ENCODE measurements around the gene LHX4.
"Not testable (repeated sequence)": the region's sequence is repeated elsewhere in the genome, so short reads cannot be mapped to it uniquely, and the experiment has no call there.

The LHX4 gene

DNA sequence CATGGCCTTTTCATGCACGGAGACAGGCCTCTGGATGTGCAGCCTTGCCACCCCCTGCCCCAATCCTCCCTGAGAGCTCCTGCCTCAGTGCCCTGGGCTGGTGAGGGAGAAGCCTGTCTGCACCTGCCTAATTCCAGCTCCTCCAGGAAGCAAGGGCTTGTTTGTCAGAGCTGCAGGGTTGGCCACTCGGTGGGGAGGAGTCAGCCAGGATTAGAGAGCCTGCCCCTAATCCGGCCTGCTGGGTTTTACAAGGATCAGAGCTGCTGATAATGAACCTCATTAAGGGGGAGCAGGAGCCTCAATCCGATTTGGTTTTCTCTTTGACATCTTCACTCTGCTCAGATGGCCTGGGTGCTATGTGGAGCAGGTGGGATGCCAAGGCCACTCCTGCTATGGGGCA lies 31.9 kb upstream of the LHX4 start:
- DNase-seq: no peak

DNA sequence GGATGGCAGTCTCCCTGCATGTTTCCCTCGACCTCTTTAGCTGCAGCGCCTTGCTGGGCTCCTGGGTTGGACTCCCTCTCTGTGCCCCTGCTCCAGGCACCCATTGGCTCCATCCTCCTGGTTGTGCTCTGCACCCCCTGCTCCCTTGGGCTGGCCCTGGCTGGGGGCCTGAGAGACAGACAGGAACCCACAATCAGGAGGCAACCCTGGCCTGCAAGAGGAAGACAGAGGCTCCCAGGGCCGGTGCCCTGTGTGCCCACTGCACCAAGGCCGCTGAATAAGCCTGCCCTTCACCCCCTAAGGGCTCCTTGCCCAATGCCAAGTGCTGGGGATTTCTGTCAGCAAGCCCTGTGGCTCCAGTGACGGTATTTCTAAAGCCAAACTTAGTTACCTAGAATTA lies 31.5 kb upstream of the LHX4 start:
- DNase-seq: no peak

DNA sequence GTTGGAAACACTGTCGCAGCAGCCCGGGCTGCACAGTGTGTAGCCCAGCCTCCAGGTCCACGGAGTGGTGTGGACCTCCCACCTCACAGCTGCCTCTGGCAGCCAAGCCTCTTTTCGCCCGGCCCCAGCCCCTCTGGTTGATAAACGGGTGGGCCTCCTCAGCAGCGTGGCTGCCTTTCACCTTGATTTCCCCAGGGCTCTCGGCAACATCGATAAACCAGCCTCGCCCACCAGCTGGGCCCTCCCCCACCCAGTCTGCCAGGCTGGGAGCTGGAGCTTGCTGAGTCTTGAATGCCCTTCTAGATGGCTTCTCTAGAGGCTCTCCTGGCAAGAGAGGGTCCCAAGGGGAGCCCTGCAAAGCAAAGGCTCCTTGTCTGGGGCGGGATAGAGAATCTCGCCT lies 31.0 kb upstream of the LHX4 start:
- DNase-seq: no peak

DNA sequence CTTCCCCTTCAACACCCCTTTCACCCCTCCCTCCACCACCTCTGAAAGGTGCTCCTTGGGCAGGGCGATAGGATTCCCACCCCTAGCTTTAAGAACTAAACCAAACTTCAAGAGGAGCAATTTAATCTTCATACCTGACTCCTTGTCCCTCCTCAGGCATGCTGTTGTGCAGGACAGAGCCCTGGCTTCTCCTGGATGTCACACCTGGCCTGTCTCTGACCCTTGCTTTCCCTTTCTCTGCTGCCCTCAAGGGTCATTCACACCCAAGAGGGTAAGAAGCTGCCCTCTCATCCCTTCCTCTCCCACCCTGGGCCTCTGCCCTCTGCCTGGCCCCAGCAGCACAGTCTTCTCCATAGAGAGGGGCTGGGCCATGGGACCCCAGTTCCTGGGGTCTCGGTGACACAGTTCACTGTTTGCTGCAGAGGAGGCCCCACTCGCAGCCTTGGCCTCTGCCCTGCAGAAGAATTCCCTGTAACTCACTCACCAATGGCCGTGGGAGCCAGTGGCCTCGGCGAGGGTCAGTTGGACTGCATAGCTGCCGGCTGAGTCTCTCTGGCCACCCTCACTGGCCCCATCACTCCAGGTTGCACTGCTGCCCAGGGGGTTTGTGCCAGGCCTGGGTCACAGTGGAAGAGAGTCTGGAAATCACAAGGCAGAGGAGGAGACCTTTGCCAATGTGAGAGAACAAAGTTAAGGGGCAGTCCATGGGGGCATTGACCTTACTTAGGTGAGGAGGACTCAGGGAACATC lies 28.4 kb upstream of the LHX4 start:
- DNase-seq: no peak

DNA sequence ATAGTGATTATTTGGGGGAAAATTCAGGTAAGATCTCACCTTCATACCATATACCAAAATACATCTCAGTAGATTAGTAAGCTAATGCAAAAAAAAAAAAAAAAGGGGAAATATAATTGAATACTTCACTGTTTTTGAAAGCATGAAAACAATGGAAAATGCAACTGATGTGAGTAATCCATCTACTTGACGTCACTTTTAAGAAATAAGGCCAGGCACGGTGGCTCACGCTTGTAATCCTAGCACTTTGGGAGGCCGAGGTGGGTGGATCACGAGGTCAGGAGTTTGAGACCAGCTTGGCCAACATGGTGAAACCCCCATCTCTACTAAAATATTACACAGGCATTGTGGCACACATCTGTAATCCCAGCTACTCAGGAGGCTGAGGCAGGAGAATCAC lies 27.5 kb upstream of the LHX4 start:
- not testable (repeated sequence) for DNase-seq

DNA sequence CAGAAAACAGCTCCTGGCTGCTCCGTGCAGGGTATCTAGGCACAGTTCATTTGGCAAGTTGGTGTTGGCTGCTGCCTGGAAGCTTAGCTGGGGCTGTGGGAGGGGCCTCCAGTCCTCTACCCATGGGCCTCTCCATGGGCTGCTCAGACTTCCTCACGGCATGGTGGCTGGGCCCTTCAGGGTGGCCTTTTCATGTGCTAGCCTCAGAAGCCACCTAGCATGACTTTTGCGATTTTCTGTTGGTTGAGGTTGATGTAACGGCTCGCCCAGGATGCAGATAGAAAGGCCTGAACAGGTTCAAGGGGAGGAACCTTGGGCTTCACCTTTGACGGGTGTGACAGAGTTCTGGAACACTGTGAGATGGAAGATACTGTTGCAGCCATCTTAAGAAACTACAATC lies 25.8 kb upstream of the LHX4 start:
- DNase-seq: no peak

DNA sequence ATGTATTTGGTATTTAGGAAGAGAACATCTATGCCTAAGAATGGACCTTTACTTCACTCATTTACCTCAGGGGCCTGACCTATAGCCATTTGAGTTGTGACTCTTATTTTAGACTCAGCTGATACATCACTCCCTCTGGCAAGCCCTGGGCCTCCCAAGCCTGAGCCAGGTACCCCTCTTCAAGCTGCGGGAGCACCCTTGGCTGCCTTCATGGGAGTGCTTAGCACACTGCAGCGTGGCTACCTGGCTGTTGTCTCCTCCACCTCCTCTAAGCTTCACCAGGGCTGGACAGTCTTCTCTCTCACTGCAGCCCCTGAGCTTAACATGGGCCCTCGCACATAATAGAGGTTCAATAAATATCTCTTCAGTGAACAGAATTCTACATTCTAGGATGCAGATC lies 23.5 kb upstream of the LHX4 start:
- no peak for DNase-seq

DNA sequence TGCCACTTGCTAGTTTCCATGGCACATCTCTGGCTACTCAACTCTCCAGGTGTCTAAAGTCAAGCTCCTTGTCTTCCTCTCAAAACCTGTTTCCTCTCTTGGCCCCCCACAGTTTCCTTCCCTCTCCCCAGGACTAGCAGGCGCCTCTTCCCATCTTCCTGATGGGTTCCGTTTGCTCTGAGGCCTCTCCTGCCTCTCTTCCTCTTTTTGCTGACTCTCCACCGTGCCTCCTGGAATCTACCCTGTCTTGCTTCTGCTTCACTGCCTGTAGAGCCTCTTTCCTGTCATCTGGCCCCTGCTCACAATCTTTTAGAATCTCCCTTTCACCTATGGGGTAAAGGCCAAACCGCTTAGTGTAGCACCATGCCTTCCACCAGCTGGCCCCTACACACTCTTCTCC lies 21.8 kb upstream of the LHX4 start:
- DNase-seq: no peak

DNA sequence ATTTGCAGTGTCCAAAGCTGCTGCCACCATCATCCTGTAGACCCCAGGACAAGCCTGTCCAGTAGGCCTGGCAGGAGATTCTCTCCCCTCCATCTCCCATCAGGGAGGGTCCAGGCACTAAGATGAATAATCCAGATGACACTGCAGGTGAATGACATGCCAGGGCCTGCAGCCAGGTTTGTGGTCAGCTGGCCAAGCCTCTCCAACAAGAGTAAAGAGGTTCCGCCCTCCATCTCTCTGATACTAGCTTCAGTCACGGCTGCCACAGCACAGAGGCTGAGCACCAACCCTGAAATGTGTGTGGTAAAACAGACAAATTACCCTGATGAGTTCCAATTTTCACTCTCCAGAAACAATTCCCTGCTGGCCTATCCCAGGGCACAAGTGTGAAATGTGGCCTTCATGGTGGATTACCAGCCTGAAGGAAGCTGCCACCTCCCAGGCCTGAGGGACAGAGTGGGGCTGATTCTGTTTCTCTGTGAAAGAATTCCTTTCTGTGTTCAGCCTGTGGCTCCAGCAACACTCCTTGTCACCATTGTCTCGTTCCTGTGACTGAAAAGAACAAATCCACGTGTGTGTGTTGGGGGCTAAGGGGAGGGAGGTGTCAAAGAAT lies 19.9 kb upstream of the LHX4 start:
- DNase-seq: no peak

DNA sequence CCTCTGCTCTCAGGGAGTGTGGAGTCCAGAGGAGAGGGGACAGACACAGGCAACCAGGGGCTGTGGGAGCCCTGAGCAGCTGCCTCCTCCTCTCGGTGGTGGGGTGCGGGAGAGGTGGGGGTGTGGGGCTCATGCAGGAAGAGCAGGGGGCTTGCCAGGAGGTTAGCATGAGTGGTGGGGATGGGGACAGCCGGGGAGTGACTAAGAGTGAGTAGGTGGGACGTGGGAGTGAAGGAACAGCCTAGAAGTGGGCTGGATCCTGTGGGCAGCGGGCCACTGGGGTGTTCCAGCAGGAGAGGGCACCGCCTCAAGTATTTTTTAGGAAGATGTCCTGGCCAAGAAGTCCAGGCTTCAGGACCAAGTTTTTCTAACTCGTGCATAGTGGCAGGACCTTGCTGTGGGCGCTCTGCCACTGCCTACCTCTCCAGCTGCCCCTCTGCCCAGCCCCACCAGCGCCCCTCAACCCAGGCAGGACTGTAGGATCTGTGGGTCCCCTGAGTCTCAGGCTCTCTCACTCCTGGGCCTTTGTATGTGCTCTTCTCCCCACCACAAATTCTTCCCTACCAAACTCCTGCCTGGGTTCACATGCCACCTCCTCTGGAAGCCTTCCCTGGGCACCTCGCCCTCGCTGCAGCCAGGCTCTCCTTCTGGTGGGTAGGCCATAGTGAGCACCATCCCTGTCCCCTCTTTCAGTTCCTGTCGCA lies 18.8 kb upstream of the LHX4 start:
- DNase-seq: no peak

DNA sequence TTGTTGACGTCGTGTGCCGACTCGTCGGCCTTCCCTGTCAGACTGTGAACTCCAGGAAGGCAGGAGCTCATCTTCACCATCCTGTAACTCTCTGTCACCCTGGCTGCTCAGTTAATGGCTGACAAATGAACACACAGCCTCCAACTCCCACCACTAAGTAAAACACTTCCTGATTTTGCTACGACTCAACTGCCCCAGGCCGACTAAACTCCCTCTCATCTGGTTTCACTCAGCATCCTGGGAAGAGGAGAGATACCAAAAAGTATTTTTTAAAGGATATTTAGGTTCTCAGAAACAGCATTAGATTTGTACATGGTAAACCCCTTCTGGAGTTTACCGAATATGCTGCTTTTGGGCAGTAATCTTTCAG lies 18.2 kb upstream of the LHX4 start:
- DNase-seq: no peak

DNA sequence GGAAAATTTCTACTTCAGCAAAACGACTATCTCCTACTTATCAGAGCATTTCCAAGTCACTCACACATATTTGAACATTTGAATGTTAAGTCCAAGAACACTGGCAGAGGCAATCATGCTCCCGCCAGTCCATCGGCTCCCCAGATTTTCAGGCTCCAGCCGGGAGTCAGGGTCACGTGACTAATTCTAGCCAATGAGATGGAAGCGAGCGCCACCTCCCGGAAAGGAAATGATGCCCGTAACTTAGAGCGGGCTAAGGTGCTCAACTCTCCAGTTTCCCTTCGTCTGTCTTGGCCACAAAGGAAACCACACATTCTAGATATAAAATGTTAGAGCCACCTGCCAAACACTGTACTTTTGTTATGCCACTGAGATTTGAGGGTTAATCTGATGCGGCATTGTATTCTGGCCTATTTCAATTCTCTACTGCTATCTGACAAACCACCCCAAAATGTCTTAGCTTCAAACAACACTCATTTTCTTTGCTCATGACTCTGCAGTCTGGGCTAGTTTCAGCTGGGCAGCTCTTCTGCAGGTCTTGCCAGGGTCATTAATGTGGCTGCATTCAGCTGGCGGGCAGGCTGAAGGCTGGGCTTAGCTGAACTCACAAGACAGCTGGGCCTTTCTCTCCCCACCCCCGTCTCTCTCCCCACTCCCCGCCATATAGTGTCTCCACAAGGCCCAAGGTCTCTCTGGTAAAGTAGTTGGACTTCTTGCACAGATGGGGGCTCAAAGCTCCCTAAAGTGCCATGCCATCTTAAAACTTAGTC lies 16.5 kb upstream of the LHX4 start:
- peak; percentile 77 for DNase-seq

DNA sequence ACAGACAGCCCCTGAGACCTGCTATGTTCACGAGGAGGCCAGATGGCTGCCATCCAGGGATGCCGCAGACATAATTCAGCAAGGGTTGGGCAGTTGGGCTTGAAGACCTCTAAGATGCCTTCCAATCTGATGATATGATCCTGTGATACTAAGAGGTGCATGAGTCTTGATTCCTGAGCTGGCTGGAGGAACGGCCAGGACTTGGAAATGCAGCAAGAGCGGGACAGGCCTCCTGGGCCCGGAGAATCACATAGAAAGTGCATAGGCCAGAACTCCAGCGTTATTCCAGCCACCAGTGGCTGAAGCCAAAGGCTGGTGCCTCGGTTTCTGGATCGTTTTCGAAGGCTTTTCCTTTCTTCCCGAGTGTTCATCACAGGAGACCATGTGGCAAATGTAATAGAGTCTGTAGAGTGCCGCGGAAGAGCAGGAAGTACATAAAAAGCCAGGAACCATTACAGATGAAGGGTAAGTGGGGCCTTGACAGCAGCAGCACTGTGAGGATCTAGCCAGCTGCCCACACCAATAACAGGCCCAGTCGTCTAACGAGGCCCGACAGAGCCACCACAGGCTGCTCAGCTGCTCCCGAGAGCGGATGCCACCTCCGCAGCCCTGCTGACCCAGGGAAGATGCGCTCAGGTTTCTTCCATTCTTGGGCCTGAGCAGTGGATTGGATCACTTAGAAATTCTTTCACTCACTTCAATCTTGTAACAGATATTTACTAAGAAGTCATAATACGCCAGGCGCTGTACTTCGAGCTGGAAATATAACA lies 14.0 kb upstream of the LHX4 start:
- DNase-seq: peak; percentile 34

DNA sequence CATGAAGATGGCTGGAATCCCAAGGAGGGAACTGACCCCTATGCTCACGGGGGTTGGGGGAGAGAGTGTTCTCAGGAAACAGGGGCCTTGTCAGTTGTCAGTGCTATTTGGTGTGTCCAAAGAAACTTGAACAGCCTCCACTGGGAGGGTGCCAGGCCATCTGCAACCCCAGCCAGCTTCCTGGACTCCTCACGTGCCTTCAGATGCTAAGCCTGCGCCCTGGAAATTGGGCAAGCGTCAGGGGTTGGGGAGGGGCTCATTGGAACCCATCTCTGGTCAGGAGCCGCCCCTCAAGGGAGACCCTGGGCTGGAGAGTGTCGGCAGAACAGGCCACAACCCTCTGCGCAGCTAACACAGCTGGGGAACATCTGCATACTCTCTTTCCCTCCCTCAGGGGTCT lies 13.1 kb upstream of the LHX4 start:
- no peak for DNase-seq

DNA sequence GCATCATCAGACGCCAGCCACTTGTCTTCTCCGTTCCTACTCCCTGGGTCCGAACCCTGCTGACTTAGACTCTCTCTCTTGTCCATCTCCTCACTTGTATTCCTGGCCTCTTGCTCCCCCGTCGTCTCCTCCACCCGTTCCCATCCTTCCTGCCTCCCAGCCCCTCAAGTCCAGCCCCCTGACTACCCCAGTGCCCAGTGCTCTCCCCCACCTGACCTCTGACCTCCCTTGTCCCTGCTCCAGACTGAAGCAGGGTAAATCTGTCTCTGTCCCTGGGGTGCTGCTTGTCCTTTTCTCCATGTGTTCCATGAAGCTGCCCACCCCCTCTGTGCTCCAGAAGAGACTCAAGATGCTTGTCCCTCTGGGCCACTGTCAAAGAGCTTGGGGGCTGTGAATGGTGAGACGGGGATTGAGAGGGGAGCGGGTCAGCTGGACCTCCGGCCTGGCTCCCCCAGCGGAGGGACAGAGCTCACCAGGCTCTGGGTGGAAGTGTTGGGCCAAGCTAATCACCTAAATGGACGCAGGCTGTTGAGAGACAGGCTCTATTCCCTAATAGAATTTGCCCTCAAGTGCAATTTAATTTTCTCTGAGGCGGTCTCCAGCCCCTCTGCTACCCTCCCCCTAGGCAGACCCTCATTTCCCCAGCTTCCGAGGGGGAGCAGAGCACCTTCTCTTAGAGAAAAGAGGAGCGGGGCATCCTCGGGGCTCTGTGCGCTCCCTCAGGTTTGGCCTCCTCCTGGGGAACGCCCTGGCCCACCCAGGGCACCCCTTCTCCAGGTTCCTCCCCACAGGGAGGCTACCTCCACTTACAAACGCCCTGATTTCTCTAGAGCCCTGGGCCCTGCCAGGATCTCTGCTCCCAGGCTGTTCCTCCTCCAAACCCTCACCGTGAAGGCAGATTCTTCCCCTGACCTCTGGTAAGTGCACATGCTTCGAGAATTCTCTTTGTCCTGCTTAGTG lies 11.0 kb upstream of the LHX4 start:
- peak; percentile 55 for DNase-seq

DNA sequence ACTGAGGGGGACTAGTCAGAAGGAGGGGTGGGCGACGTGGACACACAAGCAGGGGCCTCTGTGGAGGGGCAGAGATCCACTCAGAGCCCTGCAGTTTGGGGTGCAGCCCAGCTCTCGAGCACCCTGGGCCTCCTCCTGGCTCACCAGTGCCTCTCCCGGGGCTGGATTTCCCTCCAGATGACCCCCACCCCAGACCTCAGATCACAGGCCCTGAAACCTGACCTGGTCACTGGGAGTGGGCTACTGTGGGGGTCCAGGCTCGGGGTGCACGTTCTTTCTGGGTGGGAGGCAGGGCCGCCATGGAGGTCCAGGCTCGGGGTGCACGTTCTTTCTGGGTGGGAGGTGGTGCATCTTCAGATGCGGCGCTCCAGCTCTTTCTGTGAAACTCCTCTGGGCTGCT lies 10.3 kb upstream of the LHX4 start:
- DNase-seq: peak; percentile 54

DNA sequence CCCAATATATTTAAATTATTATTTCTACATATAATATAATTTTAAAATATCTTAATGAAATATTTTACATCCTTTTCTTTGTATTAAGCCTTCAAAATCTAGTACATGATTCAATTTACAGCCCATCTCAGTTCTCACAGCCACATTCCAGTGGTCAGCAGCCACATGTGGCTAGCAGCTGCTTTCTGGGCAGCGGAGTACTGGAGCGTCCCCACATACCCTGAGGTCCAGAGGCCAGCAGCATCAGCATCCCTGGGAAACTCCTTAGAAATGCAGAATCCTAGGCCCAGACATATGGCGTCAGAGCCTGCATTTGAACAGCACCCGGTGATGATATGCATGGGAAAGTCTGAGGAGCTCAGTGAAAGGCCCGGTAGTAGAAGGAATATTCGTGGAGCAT lies 8.6 kb upstream of the LHX4 start:
- DNase-seq: peak; percentile 17

DNA sequence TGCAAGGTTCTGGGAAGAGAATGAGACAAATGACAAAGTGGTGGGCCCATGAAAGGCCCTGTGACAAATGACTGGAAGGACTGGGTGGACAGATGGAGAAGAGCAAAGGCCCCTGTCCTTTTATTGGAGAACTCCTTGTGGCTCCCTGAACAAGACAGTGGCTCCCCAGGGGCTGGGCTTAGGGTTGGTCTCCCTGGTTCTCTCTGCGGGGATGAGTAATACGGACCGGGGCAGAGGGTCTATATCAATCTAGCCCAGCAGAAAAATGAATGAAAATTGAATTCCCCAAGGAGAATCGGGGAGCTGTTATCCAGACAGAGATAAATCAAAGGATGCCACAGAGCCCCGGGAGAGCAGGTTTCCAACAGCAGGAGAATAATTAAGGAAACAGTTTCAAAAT lies 5.2 kb upstream of the LHX4 start:
- peak; percentile 16 for DNase-seq

DNA sequence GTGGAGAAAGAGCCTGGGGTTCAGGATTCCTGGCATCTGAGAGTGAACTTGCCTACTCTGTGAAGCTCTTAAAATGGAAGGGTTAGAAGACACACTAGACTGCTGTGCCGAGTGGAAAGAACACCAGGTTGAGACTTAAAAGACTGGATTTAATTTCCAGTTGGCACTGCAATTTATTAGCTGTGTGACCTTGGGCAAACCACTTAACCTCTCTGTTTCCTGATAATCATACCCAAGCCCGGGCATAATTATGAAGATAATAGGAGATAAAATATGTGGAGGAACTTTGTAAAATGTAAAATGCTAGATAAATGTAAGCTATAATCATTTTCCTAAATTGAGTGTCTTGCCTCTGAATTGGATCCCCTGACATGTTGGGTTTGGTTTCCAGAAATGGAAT lies 4.7 kb upstream of the LHX4 start:
- no peak for DNase-seq

DNA sequence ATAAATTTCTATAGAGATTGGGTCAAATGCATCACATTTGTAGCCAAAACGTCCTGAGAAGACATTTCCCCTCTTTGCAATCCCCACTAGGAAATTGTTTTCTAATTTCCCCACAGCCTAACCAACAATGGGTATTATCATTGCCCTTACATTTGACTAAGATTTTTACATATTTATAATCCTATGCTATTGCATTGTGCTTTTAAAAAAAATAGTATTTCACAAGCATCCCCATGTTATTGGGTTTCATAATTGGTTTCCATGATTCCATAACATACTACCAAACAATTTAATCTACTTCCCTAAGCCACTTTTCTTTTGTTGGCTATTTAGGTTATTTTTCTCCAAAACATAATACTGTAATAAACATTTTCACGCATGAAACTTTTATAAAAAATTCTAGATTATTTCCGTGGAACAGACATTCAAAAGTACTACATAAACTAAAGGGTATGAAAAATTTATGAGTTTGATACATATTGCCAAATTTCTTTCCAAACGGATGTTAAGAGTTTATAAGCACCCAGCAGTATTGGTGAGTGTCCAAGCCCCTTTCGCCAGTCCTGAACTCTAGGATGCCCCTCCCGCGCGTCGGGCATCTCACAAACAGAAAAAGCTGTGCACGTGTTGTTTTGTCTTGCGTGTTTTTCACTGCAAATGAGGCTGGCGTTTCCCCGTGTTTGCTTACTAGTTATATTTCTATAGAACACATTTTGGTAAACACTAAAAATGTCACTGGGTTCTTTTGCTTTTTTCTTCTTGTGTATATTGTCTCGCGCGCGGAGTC lies 2.0 kb upstream of the LHX4 start:
- DNase-seq: peak; percentile 25
